ENCODE data around the gene FCN1. TPM values are rescaled to one million over a fixed set of nuclear protein-coding genes. Genes with fewer than 3 reads are reported as not detected.

FCN1 gene
- total RNA-seq, 1 donor from 2014 or later: not detected

DNA sequence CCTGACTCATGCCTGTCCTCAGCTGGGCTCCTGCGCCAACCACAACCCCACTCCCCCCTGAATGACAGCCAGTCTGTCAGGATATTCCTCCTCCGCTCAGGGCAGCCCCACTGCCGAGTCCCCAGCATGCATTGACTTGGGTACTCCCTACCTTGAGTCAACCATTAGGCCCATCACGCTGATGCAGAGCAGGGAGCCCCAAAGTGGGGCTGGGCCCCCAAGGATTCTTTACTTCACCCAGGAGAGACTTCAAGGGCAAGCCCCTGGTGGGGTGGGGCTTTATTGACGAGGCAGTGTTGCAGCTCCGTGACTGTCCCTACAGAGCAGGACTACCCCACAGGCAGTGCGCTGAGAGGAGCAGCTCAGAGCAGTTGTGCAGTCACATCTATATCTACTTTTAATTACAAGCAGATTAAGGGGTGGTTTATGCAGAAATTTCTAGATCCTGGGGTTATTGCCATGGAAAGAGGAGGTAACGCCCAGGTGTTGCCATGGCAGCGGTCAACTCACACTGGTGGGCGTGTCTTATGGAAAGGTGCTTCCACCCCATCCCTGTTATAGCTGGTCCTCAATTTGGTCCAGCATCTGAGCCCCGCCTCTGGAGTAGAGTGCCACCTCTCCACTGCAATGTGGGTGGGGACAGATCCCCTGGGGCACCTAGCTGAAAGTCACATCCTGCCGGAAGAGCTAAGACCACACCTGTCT lies 32.1 kb upstream of the FCN1 start:
- Histone ChIP-seq H3K4me3 (no peak overlapping the region), H3K27me3 (no peaks in the 10 kb centered on the region), H3K36me3 (no peaks in the 10 kb centered on the region), H3K9me3 (no peaks in the 10 kb centered on the region), H3K4me1 (no peaks in the 10 kb centered on the region), H3K27ac (no peak overlapping the region)
- TF ChIP-seq, protein P1, sequence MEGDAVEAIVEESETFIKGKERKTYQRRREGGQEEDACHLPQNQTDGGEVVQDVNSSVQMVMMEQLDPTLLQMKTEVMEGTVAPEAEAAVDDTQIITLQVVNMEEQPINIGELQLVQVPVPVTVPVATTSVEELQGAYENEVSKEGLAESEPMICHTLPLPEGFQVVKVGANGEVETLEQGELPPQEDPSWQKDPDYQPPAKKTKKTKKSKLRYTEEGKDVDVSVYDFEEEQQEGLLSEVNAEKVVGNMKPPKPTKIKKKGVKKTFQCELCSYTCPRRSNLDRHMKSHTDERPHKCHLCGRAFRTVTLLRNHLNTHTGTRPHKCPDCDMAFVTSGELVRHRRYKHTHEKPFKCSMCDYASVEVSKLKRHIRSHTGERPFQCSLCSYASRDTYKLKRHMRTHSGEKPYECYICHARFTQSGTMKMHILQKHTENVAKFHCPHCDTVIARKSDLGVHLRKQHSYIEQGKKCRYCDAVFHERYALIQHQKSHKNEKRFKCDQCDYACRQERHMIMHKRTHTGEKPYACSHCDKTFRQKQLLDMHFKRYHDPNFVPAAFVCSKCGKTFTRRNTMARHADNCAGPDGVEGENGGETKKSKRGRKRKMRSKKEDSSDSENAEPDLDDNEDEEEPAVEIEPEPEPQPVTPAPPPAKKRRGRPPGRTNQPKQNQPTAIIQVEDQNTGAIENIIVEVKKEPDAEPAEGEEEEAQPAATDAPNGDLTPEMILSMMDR (IDR thresholded peaks at IDR 0.05): no peak
- no peak for DNase-seq (ENCODE audit: low spot score in 2 of 2)
- intact Hi-C loops (cut with DNase I): no loop called here

GRCh38 chr9:134948149-134948548 lies 30.4 kb upstream of the FCN1 start:
- intact Hi-C loops (cut with DNase I): no loop called here
- TF ChIP-seq, protein P1 (IDR thresholded peaks at IDR 0.05): no peak

DNA sequence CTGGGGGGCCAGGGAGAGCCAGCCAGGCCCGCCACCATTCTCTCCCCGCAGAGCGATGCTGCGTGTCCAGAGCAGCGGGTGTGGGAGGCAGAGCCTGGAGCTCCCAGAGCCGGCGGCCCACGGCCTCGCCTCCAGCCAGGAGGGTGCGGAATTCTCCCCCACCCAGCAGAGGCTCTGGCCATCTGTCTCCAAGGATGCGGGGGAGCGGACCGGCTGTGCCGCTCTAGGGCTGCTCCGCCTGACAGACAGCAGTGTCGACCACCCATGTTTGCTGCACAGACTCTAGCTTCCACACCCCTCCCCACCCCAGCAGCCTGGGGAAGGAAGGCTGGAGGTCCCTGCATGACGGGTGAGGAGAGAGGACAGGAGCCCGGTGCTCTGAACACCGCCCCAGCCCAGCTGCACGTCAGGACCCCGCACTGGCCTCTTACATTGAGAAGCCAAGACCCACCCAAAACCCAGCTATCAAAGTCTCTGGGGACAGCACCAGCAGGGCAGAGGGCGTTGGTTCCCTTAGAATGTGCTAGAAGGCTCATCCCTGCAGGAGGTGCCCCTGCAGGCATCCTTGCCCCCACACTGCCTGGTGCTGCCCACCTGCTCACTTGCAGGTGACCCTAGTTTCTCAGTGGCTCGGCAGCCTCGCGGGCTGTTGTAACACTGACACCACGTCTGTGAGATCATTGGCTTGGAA lies 29.7 kb upstream of the FCN1 start:
- Histone ChIP-seq H3K4me3 (no peak overlapping the region), H3K9me3 (no peaks in the 10 kb centered on the region), H3K4me1 (no peaks in the 10 kb centered on the region), H3K36me3 (no peaks in the 10 kb centered on the region), H3K27ac (no peak overlapping the region), H3K27me3 (peaks cover 3% of the 10 kb centered on the region)
- intact Hi-C loops (cut with DNase I): no loop called here
- TF ChIP-seq, protein P1 (IDR thresholded peaks at IDR 0.05): no peak
- no peak for DNase-seq (ENCODE audit: low spot score in 2 of 2)

More at GRCh38 chr9:134948149-134948548, 30.4 kb upstream of the FCN1 start:
- Histone ChIP-seq H3K9me3 (no peaks in the 10 kb centered on the region), H3K27ac (no peak overlapping the region), H3K4me3 (no peak overlapping the region), H3K36me3 (no peaks in the 10 kb centered on the region), H3K4me1 (no peaks in the 10 kb centered on the region), H3K27me3 (peaks cover 3% of the 10 kb centered on the region)
- DNase-seq (ENCODE audit: low spot score in 2 of 2): no peak

DNA sequence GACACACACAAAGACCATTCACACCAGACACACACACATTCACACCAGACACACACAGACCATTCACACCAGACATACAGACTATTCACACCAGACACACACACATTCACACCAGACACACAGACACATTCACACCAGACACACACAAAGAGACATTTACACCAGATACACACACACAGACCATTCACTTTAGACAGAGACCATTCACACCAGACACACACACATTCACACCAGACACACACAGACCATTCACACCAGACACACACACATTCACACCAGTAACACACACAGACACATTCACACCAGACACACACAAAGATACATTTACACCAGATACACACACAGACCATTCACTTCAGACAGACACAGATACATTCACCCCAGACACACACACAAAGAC lies 29.0 kb upstream of the FCN1 start:
- DNase-seq (ENCODE audit: low spot score in 2 of 2): no peak
- intact Hi-C loops (cut with DNase I): no loop called here
- Histone ChIP-seq H3K4me1 (no peaks in the 10 kb centered on the region), H3K36me3 (no peaks in the 10 kb centered on the region), H3K27me3 (peaks cover 3% of the 10 kb centered on the region), H3K27ac (no peak overlapping the region), H3K4me3 (no peak overlapping the region), H3K9me3 (no peaks in the 10 kb centered on the region)
- TF ChIP-seq, protein P1 (IDR thresholded peaks at IDR 0.05): no peak

GRCh38 chr9:134945509-134946275 lies 28.0 kb upstream of the FCN1 start:
- no peak for DNase-seq (ENCODE audit: low spot score in 2 of 2)
- peaks cover 3% of the 10 kb centered on the region for H3K27me3 ChIP-seq
- H3K4me1 ChIP-seq: no peaks in the 10 kb centered on the region
- intact Hi-C loops (cut with DNase I): no loop called here
- TF ChIP-seq, protein P1 (IDR thresholded peaks at IDR 0.05): no peak
- H3K9me3 ChIP-seq: no peaks in the 10 kb centered on the region
- no peak overlapping the region for H3K4me3 ChIP-seq
- H3K27ac ChIP-seq: no peak overlapping the region
- no peaks in the 10 kb centered on the region for H3K36me3 ChIP-seq

All from ascending aorta (tissue), 2 donors.